Measurements from ENCODE around the gene IQCK.
A peak's percentile ranks its signal among the peaks of the same experiment; 100 is the strongest.

GRCh38 chr16:19753815-19754643 lies 36.0 kb downstream of the IQCK start:
- TF ChIP-seq CTCF (IDR thresholded peaks at IDR 0.05): no peak
- TF ChIP-seq POLR2AphosphoS5 (IDR thresholded peaks at IDR 0.05): peak; percentile 66
- no peak for TF ChIP-seq POLR2A (IDR thresholded peaks at IDR 0.05)
